Panc1 (cell line): ENCODE results near the gene PSMB10.

Experiments used
- TCF7L2 ChIP-seq: IDR thresholded peaks from 2 replicates; pipeline ENCODE4 v1.6.1; 2011; ENCODE audit warnings: mild to moderate bottlenecking, low read depth, low read length, inconsistent platforms
- TF ChIP-seq, protein P1 (sequence below): fragments of 450-650 bp; IDR thresholded peaks from 2 replicates; pipeline ENCODE4 v1.5.1; 2017; ENCODE audit warnings: mild to moderate bottlenecking

GRCh38 chr16:67888331-67888730 lies 48.3 kb downstream of the PSMB10 start:
- TF ChIP-seq, protein P1, sequence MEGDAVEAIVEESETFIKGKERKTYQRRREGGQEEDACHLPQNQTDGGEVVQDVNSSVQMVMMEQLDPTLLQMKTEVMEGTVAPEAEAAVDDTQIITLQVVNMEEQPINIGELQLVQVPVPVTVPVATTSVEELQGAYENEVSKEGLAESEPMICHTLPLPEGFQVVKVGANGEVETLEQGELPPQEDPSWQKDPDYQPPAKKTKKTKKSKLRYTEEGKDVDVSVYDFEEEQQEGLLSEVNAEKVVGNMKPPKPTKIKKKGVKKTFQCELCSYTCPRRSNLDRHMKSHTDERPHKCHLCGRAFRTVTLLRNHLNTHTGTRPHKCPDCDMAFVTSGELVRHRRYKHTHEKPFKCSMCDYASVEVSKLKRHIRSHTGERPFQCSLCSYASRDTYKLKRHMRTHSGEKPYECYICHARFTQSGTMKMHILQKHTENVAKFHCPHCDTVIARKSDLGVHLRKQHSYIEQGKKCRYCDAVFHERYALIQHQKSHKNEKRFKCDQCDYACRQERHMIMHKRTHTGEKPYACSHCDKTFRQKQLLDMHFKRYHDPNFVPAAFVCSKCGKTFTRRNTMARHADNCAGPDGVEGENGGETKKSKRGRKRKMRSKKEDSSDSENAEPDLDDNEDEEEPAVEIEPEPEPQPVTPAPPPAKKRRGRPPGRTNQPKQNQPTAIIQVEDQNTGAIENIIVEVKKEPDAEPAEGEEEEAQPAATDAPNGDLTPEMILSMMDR = no peak
- TF ChIP-seq TCF7L2 = no peak
